MCF 10A (cell line): ENCODE measurements around the gene IL26. TPM values are rescaled to one million over a fixed set of nuclear protein-coding genes. Genes with fewer than 3 reads are reported as not detected.

Experiments used
- BruUV-seq: library from RNA; stranded (reverse); fragments of 400-500 nt; replicated peaks from 2 replicates; lab custom pipeline; 2021; lab: Mats Ljungman, UMichigan
- CTCF ChIA-PET: fragments of 300-600 bp; sonication (Branson Sonifier 250); formaldehyde crosslinking; extraction: SDS; loops from one replicate; lab custom pipeline; 2021; ENCODE audit warnings: antibody characterized with exemption, inconsistent platforms; lab: Yijun Ruan, JAX
- POLR2A ChIA-PET: fragments of 300-600, 350-650 bp; sonication (Branson Sonifier 250); formaldehyde crosslinking; extraction: SDS; loops from one replicate; lab custom pipeline; 2020; ENCODE audit warnings: antibody characterized with exemption, inconsistent platforms; lab: Yijun Ruan, JAX
- DNase-seq: peaks from one replicate; pipeline ENCODE4 v3.0.0-alpha.2; 2018; ENCODE audit not compliant: unreplicated experiment
- H3K27ac Mint-ChIP-seq: one replicate; pipeline ENCODE4 v1.8.0; 2022; ENCODE audit warnings: mild to moderate bottlenecking, low read depth, mixed read lengths; ENCODE audit not compliant: unreplicated experiment
- H3K27me3 Mint-ChIP-seq: one replicate; pipeline ENCODE4 v1.8.0; 2022; ENCODE audit warnings: mixed read lengths; ENCODE audit not compliant: insufficient read depth, unreplicated experiment
- H3K36me3 Mint-ChIP-seq: one replicate; pipeline ENCODE4 v1.8.0; 2022; ENCODE audit warnings: mild to moderate bottlenecking, moderate library complexity, mixed read lengths; ENCODE audit not compliant: insufficient read depth, unreplicated experiment
- H3K4me1 Mint-ChIP-seq: one replicate; pipeline ENCODE4 v1.8.0; 2022; ENCODE audit warnings: mixed read lengths; ENCODE audit not compliant: insufficient read depth, unreplicated experiment
- H3K4me3 Mint-ChIP-seq: one replicate; pipeline ENCODE4 v1.8.0; 2022; ENCODE audit warnings: mild to moderate bottlenecking, moderate library complexity, mixed read lengths; ENCODE audit not compliant: unreplicated experiment
- H3K9me3 Mint-ChIP-seq: one replicate; pipeline ENCODE4 v1.8.0; 2022; ENCODE audit warnings: mixed read lengths; ENCODE audit not compliant: unreplicated experiment
- intact Hi-C: fragments of 100-400 bp; cut with micrococcal nuclease; formaldehyde crosslinking; loops from 2 replicates; pipeline ENCODE4 v1.14.1; 2022
- total RNA-seq: library from RNA; stranded (reverse); gene quantifications from 2 replicates; pipeline ENCODE4 v1.2.3, GENCODE V29; 2022
- TF ChIP-seq, protein P1 (sequence below): fragments of 200-600 bp; IDR thresholded peaks from one replicate; pipeline ENCODE4 v1.8.0; 2022; ENCODE audit warnings: antibody characterized with exemption, mild to moderate bottlenecking; ENCODE audit not compliant: unreplicated experiment

Gene IL26
- total RNA-seq, 1 experiment from 2014 or later: not detected

DNA sequence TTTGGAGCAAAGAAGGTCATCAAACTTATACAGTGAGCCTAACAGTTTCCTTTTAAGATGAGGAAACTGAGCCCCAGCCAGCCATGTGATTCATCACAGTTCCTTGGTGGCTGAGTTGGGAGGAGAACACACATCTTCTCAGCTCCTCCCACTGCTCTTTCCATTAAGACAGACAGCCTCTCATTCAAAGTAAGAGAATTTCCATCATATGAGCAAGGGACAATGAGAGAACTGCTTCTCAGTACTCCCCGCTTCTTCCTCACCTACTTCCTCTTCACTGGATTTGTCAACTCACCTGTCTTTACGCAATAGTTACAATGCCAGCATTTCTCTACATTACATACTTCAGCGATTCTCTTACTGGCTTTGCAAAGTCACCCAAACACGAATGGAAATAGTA is 68.2 kb downstream of the IL26 start:
- Mint-ChIP-seq H3K27ac (no peak overlapping the region), H3K36me3 (no peaks in the 10 kb centered on the region), H3K9me3 (no peaks in the 10 kb centered on the region), H3K4me1 (peaks cover 6% of the 10 kb centered on the region), H3K27me3 (no peaks in the 10 kb centered on the region), H3K4me3 (no peak overlapping the region)
- peak; percentile 11 for DNase-seq
- no TSS peak for BruUV-seq
- ChIA-PET POLR2A (interaction anchor here (0.6 to 1.5 kb wide), 4 partner anchors 11 to 115 kb away, joined by 3 to 6 read pairs (median 4); no protein-coding TSS in a partner anchor), CTCF (interaction anchor here (0.6 to 3.2 kb wide), 4 partner anchors 53 to 464 kb away, joined by 3 to 30 read pairs (median 7); no protein-coding TSS in a partner anchor)
- intact Hi-C loops: no loop called here
- TF ChIP-seq, protein P1, sequence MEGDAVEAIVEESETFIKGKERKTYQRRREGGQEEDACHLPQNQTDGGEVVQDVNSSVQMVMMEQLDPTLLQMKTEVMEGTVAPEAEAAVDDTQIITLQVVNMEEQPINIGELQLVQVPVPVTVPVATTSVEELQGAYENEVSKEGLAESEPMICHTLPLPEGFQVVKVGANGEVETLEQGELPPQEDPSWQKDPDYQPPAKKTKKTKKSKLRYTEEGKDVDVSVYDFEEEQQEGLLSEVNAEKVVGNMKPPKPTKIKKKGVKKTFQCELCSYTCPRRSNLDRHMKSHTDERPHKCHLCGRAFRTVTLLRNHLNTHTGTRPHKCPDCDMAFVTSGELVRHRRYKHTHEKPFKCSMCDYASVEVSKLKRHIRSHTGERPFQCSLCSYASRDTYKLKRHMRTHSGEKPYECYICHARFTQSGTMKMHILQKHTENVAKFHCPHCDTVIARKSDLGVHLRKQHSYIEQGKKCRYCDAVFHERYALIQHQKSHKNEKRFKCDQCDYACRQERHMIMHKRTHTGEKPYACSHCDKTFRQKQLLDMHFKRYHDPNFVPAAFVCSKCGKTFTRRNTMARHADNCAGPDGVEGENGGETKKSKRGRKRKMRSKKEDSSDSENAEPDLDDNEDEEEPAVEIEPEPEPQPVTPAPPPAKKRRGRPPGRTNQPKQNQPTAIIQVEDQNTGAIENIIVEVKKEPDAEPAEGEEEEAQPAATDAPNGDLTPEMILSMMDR: no peak

DNA sequence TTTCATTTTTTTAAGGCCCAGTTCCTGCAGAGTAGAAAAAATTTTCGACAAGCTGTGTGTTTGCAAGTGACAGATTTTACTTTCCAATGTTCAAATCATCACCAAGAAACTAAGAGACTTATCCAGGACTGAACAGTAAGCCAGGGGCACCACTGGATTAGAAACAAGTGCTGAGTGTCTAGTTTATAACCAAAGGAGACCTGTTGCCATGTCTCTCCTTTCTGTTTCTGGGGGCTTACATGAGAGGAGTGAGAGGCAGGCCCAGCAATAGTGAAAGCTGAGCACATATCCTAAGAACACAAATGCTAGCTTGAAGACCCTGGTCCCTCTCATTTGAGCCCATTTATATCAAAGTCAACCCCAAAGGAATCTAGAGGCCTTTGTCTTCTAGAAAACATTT is 69.0 kb downstream of the IL26 start:
- DNase-seq: no peak
- Mint-ChIP-seq H3K4me1 (peaks cover 4% of the 10 kb centered on the region), H3K9me3 (no peaks in the 10 kb centered on the region), H3K4me3 (no peak overlapping the region), H3K36me3 (no peaks in the 10 kb centered on the region), H3K27me3 (no peaks in the 10 kb centered on the region), H3K27ac (no peak overlapping the region)
- TF ChIP-seq, protein P1: no peak
- intact Hi-C loops: no loop called here
- ChIA-PET CTCF (interaction anchor here (0.6 to 3.2 kb wide), 4 partner anchors 116 to 464 kb away, joined by 3 to 30 read pairs (median 3); partner anchors contain the start of gene IFNG-AS1), POLR2A (interaction anchor here (0.6 to 1.5 kb wide), 5 partner anchors 10 to 114 kb away, joined by 3 to 6 read pairs (median 3); no protein-coding TSS in a partner anchor)
- no TSS peak for BruUV-seq

DNA sequence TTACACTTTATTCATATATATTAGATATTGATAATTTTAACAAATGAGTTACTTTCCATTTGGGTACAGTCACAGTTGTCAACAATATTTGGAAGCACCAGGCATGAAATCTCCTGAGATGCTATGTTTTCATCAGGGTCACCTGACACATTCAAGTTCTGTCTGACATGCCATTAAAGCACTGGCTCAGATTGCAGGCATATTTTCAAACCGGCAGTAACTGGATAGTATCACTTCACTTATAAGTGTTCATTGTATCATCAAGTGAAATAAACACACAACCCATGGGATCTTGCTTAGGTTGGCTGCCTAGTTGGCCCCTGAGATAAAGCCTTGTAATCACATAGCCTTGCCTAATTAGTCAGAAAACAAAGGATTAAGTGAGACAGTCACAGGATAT is 70.8 kb downstream of the IL26 start:
- H3K4me3 Mint-ChIP-seq: no peak overlapping the region
- ChIA-PET POLR2A (no interaction called here), CTCF (interaction anchor here (1.1 kb wide), 1 partner anchor 114 kb away, joined by 4 read pairs; no protein-coding TSS in a partner anchor)
- intact Hi-C loops: no loop called here
- H3K27me3 Mint-ChIP-seq: no peaks in the 10 kb centered on the region
- H3K27ac Mint-ChIP-seq: no peak overlapping the region
- no peaks in the 10 kb centered on the region for H3K36me3 Mint-ChIP-seq
- no peaks in the 10 kb centered on the region for H3K9me3 Mint-ChIP-seq
- peaks cover 4% of the 10 kb centered on the region for H3K4me1 Mint-ChIP-seq
- no TSS peak for BruUV-seq
- TF ChIP-seq, protein P1: no peak
- no peak for DNase-seq

Other genes starting within 250 kb of the IL26 start
- gene IFNG-AS1, start 236.4 kb downstream of the IL26 start, total RNA-seq: not detected in 2 replicates
- gene IFNG, start 66.1 kb downstream of the IL26 start, total RNA-seq: not detected in 2 replicates
- not detected in 2 replicates for gene IL22, start 27.8 kb upstream of the IL26 start, total RNA-seq
- gene MDM1, start 106.6 kb upstream of the IL26 start, total RNA-seq: 11.8 and 17.5 TPM in 2 replicates